Measurements from ENCODE around the gene ROM1.

The ROM1 gene

DNA sequence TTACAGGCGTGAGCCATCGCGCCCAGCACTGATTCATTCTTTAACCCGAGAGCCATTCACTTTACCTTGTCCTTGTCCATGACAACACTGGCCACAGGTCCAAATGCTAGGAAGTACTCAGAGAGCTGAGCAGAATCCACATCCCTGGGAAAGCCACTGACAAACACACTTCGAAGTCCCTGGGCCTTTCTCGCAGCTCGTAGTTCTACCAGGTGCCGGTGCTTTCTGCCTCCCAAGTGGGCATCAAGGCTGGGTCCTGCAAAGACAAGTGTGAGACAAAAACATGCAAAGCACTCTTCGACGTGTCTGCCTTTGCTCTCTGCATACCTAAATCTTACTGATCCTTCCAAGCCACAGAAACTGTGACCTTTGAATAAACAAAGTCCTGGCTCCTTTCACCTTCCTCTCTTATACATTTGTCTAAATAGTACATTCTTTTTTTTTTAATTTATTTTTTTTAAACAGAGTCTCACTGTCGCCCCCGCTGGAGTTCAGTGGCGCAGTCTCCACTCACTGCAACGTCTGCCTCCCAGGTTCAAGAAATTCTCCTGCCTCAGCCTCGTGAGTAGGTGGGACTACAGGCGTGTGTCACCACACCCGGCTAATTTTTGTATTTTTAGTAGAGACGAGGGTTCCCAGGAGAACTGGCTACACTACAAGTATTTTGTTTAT lies 24.0 kb upstream of the ROM1 start:
- DNase-seq (ENCODE audit: low read depth) = no peak

DNA sequence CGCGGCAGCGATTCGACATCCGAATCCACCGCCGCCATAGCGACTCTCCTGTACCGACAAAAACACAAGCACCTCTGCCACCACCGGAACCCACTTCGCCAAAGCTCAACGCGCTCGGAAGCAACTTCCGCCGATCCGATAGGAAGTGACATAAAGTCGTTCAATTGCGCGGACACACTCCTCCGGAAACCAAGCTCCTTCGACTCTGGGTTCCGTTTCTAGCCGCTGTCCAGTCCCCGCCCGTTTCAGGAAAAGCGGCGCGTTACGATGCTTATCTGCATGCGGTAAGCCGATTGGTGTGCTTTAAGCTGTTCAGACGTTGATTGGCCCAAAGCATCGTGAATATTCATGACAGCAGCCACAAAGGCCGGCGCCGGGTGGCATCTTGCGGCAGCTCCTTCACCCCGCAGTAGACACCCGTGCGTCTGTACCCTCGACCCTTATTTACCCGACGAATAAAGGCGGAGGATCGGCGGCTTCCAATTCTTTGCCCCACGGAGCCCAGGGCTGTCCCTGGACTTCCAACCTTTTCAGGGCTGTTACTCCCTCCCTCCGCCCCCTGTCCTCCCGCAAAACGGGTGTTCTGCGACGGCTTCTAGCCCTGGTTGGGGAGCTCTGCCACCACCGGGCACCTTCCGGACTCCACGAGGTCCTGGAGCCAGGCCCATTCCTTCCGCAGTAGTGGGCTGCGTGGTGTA lies 21.5 kb upstream of the ROM1 start, which contains the start of gene TUT1:
TSS of gene TUT1 (minus strand) at position 76 of the 698 bp plus-strand sequence. CDS start at position 38, 38 bp downstream.
- peak; percentile 96 for DNase-seq (ENCODE audit: low read depth)

DNA sequence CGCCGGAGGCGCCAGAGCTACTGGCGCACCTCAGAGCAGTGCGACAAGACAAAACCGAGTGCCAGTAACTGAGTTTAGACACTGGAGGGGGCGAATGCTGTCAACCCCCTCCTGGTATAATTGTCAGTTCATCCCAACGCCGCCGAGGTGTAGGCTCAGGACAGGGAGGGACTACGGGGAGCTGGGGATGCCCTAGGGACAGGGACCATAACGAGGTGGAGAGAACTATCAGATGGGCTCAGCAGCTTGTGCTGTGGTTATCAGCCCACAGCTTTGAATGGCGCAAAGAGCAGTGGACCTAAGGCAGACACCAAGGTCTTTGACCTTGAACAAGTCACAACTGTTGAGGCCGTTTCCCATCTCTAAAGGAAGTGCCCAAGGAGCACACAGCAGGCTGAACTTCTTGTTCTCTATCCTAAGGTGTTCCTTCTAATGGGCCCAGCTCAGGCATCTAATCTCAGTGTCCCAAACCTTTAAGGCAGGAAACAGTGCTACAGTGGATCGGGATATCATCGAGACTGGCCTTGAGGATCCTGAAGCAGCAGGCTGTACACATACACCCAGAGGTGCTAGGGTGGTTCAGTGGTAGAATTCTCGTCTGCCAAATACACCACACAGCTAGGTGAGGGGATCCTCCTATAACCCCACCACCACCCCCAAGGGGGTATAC lies 20.8 kb upstream of the ROM1 start:
- no peak for DNase-seq (ENCODE audit: low read depth)

DNA sequence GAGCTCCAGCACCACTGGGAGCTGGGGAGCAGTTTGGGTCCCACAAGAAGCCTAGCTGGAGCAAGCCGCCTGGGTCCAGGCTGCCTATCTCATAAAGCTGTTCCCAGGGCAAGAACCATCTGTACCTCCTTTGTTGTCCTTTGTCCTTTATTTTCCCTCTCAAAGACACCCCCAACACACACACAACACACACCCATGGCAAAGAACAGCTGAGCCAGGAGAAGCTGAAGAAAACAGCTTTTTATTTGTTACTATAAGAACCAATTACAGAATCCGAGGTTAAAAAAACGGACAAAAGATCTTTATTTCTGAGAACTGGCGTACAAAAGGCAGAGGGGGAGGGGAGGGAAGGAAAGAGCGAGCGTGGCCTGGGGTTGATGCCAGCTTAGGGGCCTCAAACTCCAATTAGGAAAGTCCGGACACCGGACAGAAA lies 20.1 kb upstream of the ROM1 start:
- DNase-seq (ENCODE audit: low read depth) = no peak

DNA sequence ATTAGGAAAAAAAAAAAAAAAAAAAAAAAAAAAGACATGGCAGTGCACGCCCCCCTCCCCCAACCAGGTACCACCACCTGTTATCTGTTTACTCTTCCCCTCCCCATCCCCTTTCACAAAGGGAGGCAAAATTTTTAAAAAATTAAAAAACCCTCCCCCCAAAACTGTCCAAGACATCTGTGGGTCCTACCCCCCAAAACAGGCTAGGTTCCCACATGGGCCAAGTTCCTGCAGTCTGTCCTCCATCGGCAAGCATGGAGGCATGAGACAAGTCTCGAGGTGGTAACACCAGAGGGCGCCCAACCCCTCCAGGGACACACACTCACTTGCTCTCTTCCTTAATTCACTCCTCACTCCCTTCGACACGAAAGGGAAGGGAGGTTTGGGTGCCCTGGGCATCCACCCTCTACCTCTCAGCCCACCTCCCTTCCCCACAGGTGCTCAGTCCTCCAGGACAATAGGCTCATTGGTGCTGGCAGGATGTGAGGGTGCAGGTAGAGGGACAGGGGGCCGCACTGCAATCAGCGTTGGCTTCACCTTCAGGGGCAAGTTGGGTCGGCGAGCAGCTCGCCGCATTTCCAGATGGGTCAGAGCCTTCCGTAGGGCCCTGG lies 19.5 kb upstream of the ROM1 start:
- DNase-seq (ENCODE audit: low read depth) = no peak

DNA sequence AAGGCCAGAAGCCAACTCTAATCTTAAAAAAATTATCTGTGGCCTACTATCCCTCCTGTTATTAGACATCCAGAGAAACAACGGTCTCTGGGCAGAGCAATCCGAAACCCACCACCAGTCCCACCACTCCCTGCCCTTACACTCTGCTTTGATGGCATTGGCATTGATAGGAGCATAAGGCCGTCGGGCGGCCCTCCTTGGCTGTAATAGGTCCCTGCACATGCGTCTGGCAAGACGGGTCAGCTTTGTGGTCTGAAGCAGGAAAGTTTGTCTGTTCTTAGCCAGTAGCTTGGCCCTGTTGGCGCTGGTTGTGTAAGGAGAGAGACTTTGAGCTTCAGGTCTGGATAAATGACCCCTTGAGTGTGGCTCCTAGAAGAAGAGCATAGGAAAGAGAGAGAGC lies 17.9 kb upstream of the ROM1 start:
- no peak for DNase-seq (ENCODE audit: low read depth)

DNA sequence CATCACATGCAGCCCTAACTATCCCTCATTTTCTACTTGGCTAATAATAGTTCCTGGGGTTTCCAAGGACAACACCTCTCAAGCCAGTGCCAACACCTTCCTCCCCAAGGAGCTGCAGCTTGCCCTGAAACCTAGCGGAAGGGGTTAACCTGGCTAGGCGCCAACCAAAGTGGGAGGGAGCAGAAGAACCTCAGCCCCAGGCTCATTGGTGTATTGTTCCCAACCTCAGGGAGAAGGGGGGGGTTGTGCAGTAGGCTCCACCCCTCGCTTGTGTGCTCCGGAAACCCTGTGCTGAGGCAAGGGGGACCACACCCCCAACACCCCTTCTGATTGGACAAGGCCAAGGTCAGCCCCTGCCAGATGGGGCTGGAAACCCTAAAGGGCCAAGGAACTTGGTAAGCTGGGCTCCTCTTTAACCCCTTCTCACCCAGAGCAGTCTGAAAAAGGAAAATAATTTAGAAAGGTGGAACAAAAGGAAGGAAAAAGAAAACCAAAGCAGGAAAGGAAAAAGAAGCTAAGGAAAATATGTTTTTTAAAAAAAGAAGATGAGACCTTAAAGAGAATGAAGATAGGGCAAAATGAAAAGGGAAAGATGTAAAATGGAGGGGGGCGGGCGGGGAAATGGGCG lies 13.9 kb upstream of the ROM1 start:
- DNase-seq (ENCODE audit: low read depth) = peak; percentile 81

DNA sequence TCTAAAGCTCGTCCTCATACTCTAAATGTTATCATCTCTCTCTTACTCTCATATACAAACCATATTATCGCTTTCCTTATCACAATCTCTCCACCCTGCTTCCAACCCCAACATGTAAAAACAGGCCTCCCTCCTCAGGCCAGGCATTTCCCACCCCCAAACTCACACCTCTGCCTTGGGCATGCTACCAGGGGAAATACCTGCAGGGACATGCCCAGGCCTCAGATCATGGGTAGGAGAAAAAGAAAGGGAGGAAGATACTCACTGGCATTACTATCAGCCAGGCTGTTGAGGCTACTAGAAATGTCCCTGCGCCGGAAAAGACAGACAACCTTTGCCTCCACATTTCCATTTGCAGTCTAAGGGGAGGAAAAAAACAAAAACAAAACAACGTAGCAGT lies 13.2 kb upstream of the ROM1 start:
- DNase-seq (ENCODE audit: low read depth) = no peak

DNA sequence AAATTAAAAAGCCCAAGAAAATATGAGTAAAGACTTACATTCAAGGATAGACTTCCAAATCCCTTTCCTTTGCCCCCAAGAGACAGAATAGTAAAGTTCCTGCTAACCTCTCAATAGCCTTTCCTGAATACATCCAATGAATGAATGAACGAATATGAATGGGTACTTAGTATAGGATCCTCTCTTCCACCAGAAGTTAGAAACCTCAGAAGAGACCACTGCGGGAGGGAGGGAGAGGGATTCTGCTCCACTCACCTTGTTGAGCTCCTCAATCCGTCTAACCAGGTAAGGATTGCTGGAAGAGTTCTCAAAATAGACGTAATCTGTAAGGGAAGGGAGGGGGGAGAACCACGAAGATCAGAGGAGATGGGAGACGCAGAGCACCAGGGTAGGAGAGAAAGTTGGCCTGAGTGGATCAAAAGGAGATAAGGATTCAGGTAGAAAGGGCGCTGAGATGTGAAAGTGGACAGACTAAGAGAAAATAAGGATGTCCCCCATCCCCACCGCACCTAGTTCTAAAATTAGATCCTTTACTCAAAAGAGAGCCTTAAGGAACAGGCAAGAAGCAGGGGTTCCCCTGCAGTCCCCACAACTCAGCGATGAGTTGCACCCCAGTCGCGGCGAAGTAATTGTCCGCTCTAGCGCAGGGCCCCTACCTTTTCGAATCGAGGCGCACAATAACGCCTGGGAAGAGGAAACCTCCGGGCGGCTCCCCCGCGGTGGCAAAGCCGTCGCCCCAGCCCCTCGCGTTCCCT lies 12.5 kb upstream of the ROM1 start:
- no peak for DNase-seq (ENCODE audit: low read depth)

DNA sequence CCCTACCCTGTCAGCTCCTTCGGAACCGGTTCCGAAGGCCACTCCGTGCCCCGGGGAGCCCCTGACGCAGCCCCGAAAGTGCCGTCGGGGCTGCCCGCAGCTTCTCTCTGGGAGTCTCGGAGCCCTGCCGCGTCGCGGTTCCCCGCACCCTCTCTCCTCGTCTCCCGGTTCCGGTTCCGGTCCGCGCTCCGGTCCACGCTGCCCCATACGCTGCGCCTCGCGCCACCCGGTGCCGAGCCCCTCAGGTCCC lies 12.0 kb upstream of the ROM1 start:
- no peak for DNase-seq (ENCODE audit: low read depth)

DNA sequence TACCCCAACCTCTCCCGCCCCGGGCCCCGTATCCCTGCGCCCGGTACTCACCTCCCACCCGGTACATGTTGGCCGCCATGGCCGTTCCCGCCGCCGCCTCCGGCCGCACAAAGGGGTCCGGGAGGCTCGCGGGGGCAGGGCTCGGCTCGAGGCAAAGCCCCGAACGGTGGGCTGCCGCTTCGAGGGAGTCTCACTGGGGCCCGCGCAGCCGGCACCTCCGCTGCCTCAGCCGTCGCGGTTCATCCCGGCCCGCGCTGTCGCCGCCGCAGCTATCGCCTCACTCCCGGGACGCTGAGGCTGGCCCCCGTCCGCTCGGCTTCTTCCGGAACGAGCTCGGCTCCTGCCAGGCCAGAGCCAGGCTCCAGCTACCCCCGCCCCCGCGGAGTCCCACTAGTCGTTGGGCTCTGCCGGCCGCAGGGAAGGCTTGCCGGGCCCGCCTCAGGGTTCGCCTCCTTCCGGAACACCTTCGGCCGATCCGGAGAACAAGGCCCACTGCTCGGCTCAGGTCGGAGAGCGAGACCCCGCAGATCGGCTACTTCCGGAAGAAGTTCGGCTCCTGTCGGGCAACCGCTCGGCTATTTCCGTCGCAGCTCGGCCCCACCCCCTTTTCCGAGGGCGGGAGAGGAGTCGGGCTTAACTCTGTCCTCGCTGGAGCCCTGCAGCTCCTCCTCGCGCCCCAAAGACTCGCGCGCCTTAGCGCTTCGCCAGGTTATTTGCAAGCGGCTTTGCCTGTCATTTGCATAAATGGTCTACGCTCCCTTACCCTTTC lies 11.5 kb upstream of the ROM1 start, which contains the start of gene MTA2:
TSS of gene MTA2 (minus strand) at position 494 of the 769 bp plus-strand sequence. CDS start at position 79, 415 bp downstream.
- peak; percentile 92 for DNase-seq (ENCODE audit: low read depth)

DNA sequence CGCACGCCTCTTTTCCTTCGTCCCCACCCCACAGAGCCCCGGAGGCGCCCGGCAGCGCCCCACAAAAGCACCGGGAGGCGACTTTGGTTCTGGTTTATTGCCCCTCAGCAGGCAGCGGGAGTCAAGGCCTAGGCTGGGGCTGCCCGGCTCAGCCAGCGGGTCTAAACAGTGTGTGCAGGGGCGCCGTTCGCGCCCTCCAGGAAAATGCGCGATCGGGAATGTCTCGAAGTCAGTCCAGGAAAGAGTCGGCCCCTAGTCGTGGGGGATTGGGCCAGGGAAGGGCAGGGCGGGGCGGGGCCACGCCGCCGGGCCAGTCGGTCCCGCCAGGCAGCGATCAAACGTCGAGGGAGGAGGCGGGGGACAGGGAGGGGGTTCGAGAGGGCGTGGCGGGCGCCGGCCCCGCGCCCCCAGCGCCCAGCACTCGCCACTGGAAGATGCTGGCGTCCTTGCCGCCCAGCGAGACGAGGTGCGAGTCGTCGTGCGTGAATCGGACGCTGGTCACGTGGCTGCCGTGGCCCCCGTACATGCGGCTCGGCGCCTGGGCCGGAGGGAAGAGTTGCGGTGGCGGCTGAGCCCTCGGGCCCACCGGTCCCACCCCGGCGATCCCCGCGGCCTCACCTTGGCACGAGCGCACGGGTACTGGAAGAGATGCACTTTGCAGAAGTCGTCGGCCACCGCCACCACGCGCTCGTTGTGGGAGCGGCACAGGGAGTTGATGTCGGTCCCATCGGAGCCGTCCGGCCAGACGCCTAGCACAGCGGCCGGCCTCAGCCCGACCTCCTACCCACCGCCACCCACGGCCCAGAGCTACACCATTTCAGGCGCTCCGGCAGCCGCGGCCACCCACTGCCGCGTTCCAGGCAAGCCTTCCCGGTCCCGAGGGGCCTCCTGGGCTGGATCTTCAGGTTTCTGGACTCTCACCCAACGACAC lies 10.7 kb upstream of the ROM1 start:
- DNase-seq (ENCODE audit: low read depth) = no peak

DNA sequence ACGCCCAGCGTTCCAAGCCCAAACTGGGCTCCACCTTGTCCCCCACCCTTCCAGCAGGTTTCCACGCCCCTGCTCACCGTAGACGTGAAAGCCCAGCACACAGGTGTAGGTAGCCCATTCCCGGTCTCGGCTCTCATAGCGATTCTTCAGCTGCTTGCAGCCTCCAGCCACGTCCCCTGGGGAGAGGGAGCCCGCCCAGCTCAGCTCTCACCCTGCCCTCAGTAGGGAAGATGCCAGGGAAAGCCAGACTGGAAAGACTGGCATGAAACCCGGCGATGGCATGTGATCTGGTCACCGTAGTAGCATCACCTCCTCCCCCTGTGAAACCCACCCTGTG lies 10.0 kb upstream of the ROM1 start:
- no peak for DNase-seq (ENCODE audit: low read depth)

DNA sequence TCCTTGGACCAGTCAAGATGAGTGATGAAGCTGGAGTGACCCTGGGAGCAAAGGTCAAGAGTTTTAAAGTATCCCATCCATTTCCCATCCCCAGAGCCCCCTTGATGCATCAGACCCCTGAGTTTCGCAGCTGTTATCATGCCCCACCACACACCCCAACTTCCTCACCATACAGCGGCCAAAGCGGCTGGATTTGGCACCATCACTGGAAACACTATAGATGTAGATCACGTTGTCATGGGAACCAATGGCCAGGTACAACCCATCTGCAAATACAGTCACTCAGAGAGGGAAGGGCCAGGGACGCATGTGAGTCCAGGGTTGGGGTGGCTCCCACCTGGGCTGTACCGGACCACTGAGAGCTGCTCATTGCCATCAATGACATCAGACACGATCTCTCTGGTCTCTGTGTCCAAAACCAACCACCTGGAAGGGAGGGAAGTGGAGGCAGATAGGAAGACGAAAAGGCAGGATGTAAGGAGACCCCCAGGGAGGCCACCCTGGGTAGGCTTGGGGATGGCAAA lies 9.2 kb upstream of the ROM1 start:
- no peak for DNase-seq (ENCODE audit: low read depth)

DNA sequence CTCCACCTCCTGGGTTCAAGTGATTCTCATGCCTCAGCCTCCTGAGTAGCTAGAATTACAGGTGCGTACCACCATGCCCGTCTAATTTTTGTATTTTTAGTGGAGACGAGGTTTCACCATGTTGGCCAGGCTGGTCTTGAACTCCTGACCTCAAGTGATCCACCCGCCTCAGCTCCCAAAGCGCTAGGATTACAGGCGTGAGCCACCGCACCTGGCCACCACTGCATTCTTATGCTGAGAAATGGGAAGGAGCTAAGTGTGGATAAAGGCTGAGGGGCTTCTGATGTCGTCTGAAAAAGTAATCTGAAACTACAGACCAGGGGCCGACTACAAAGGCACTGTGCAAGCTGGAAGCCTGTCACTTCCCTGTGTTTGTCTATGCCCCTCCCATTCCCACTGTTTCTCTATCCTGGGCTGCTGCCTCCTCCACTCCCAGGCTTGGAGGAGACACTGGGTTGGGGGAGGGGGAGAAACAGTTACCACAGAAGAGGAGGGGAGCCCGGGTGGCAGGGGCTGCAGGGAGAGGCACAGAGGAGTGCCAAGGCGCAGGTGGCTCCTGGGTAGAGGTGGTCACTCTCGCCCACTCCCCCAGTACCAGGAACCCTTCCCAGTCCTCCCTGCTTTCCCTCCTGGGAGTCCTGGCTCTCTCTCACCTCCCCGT lies 8.5 kb upstream of the ROM1 start:
- no peak for DNase-seq (ENCODE audit: low read depth)

DNA sequence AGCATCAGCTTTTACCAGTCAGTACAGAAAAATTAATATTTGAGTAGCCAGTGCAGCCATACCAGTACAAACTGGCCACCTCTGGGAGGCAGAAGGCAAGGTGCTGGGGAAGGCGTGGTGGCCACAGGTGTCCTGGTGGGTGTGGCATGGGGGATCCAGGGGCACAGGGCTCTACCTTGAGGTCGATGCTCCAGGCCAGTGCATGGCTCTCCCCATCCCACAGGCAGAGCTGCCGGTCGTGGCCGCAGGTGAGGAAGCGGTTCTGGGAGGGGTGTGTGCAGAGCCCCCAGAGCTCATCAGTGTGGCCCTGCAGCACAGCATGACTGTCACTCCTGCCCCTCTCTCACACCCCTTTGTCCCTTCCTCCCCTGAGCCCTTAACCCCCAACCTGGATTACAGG lies 7.6 kb upstream of the ROM1 start:
- DNase-seq (ENCODE audit: low read depth) = no peak

DNA sequence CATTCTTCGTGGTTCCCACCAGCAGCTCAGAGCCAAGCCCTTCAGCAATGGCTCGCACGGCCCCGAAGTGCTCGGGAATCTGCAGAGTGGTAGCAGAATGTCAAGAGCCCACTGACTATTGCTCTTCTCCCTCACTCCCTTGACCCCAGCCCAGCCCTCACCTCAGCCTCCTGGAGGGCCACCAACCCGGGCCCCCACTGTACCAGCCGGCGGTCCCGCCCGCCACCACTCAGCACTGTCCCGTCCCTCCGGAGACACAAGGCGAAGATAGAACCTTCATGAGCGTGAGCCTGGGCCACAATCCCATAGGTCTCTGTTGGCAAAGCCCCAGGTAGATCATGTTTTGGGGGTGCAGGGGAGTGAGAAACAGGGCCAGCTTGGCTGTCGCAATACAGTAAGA lies 7.2 kb upstream of the ROM1 start:
- DNase-seq (ENCODE audit: low read depth) = no peak

DNA sequence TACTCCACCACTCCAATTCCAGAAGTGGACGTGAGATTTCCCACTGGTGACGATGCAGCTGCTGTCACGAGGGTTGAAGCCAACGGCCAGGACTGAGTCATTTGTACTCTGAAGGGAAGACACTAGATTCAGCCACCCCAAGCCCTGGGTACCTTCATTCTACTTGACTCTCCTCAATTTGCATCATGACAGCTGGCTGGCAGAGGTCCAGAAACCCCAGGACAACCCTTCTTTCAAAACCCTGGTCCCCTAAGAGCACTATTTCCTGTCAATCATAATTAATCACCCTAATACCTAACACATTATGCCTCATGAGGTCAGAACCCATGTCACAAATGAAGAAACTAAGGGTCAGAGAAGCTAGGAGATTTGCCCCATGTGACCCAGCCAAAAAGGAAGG lies 5.3 kb upstream of the ROM1 start:
- no peak for DNase-seq (ENCODE audit: low read depth)

DNA sequence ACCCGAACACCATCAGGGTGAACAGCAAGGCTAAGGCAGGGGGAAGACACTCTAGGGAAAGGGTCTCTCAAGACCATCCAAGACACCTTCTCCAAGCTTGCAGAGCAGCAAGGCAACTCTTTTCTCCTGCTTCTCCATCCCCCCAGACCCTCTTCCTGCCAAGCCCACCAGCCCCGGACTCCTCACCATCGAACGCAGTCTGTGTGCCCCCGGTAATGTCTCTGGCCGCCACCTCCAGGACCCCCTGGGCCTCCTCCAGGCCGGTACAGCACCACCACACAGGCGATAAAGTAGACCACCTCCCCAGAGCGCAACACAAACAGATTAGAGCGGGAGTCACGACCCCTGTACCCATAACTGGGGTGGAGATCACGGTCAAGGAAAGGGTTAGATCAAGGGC lies 4.3 kb upstream of the ROM1 start:
- no peak for DNase-seq (ENCODE audit: low read depth)
